CD14-positive monocyte (primary cell): ENCODE data around the gene EEA1. TPM values are rescaled to one million over a fixed set of nuclear protein-coding genes. Genes with fewer than 3 reads are reported as not detected.
A peak's percentile ranks its signal among the peaks of the same experiment; 100 is the strongest.

ENCODE experiments used
- DNase-seq, 3 donors: peaks; one replicate each; pipeline ENCODE4 v3.0.0-alpha.2; 2011 to 2022
- H2AFZ ChIP-seq: 2 replicates; pipeline ENCODE4 v1.6.0; 2012; ENCODE audit warnings: mild to moderate bottlenecking, low read depth, low read length, inconsistent platforms; ENCODE audit not compliant: insufficient read depth, poor library complexity, severe bottlenecking
- H3K27ac ChIP-seq, 2 donors: 1 replicate in 1 of 2; 2 replicates in 1 of 2; pipeline ENCODE4 v1.5.1; 2012 to 2013; ENCODE audit warnings: low read length in 2 of 2, control low read depth in 1 of 2, inconsistent platforms in 1 of 2, low read depth in 1 of 2, mild to moderate bottlenecking in 1 of 2
- H3K27me3 ChIP-seq, 2 donors: one replicate each; pipeline versions ENCODE4 v1.6.0 to v1.6.1; 2011 to 2013; ENCODE audit warnings: low read length in 2 of 2; ENCODE audit not compliant: control insufficient read depth in 2 of 2, insufficient read depth in 2 of 2
- H3K36me3 ChIP-seq, 2 donors: replicated peaks in 1 of 2; 1 replicate in 1 of 2; 2 replicates in 1 of 2; pipeline versions ENCODE4 v1.5.1 to v1.6.1; 2012 to 2013; ENCODE audit warnings: low read length in 2 of 2, control low read depth in 1 of 2, inconsistent platforms in 1 of 2, mild to moderate bottlenecking in 1 of 2; ENCODE audit not compliant: insufficient read depth in 2 of 2, control insufficient read depth in 1 of 2
- H3K4me1 ChIP-seq, 2 donors: 1 replicate in 1 of 2; 2 replicates in 1 of 2; pipeline versions ENCODE4 v1.5.1 to v1.6.1; 2012 to 2013; ENCODE audit warnings: low read length in 2 of 2, control low read depth in 1 of 2, inconsistent platforms in 1 of 2, mild to moderate bottlenecking in 1 of 2, moderate library complexity in 1 of 2; ENCODE audit not compliant: insufficient read depth in 2 of 2, control insufficient read depth in 1 of 2
- H3K4me2 ChIP-seq: replicated peaks from 2 replicates; pipeline ENCODE3; 2012; ENCODE audit warnings: low read length, moderate library complexity, mild to moderate bottlenecking; ENCODE audit not compliant: poor library complexity, severe bottlenecking; ENCODE audit errors: extremely low read depth
- H3K4me3 ChIP-seq, 3 experiments: fragments of 200-600 bp in 1 of 3; sonication (generic) in 1 of 3; replicated peaks in 1 of 3; 1 replicate in 2 of 3; 2 replicates in 1 of 3; pipeline ENCODE4 v1.5.1; 2011 to 2013; ENCODE audit warnings: low read length in 3 of 3, mild to moderate bottlenecking in 3 of 3, control low read depth in 2 of 3, low read depth in 2 of 3, inconsistent platforms in 1 of 3, moderate library complexity in 1 of 3
- H3K79me2 ChIP-seq: 2 replicates; pipeline ENCODE4 v1.6.0; 2012; ENCODE audit warnings: mild to moderate bottlenecking, control low read depth, inconsistent platforms, low read length, moderate library complexity; ENCODE audit not compliant: insufficient read depth
- H3K9ac ChIP-seq: 2 replicates; pipeline ENCODE4 v1.6.0; 2017; ENCODE audit warnings: low read length, mild to moderate bottlenecking; ENCODE audit not compliant: insufficient read depth, poor library complexity, severe bottlenecking
- H3K9me3 ChIP-seq, 2 donors: replicated peaks in 1 of 2; 1 replicate in 1 of 2; 2 replicates in 1 of 2; pipeline versions ENCODE4 v1.5.1 to v1.6.1; 2012 to 2013; ENCODE audit warnings: low read length in 2 of 2, control low read depth in 1 of 2; ENCODE audit not compliant: control insufficient read depth in 1 of 2, insufficient read depth in 1 of 2
- H4K20me1 ChIP-seq: 2 replicates; pipeline ENCODE4 v1.6.0; 2012; ENCODE audit warnings: mild to moderate bottlenecking, low read length, control low read depth, moderate library complexity; ENCODE audit not compliant: insufficient read depth
- H3K27ac Mint-ChIP-seq, 7 donors: one replicate each; pipeline ENCODE4 v1.8.0; 2020; ENCODE audit warnings: mild to moderate bottlenecking in 7 of 7, mixed read lengths in 7 of 7, moderate library complexity in 6 of 7, inconsistent platforms in 2 of 7
- H3K27me3 Mint-ChIP-seq, 3 donors: one replicate each; pipeline ENCODE4 v1.8.0; 2021 to 2022; ENCODE audit warnings: low read depth in 3 of 3, mild to moderate bottlenecking in 3 of 3, mixed read lengths in 3 of 3, moderate library complexity in 3 of 3, inconsistent platforms in 1 of 3
- H3K36me3 Mint-ChIP-seq, 2 donors: one replicate each; pipeline ENCODE4 v1.8.0; 2020; ENCODE audit warnings: mixed read lengths in 2 of 2, inconsistent platforms in 1 of 2, mild to moderate bottlenecking in 1 of 2
- H3K4me1 Mint-ChIP-seq: one replicate; pipeline ENCODE4 v1.8.0; 2020; ENCODE audit warnings: mild to moderate bottlenecking, mixed read lengths
- H3K4me3 Mint-ChIP-seq, 2 donors: one replicate each; pipeline ENCODE4 v1.8.0; 2020; ENCODE audit warnings: mild to moderate bottlenecking in 2 of 2, mixed read lengths in 2 of 2, moderate library complexity in 1 of 2
- H3K9me3 Mint-ChIP-seq, 7 donors: one replicate each; pipeline ENCODE4 v1.8.0; 2020 to 2022; ENCODE audit warnings: mixed read lengths in 7 of 7, mild to moderate bottlenecking in 6 of 7, moderate library complexity in 6 of 7, inconsistent platforms in 2 of 7
- CTCF ChIP-seq: fragments of 200-600 bp; IDR thresholded peaks from one replicate; pipeline ENCODE4 v1.8.0; 2022; ENCODE audit warnings: antibody characterized with exemption, mild to moderate bottlenecking
- WGBS: methylation state at CpG from one replicate; pipeline ENCODE4 v1.1.5; 2013; ENCODE audit warnings: missing lambda C conversion rate; ENCODE audit not compliant: insufficient coverage; 5-methylcytosine and 5-hydroxymethylcytosine counted together
- intact Hi-C, 2 donors: fragments of 100-400 bp; cut with micrococcal nuclease; formaldehyde crosslinking; loops; one replicate each; pipeline versions ENCODE4 v1.15.0 to v1.15.1; 2023
- polyA plus RNA-seq, 3 donors: library from polyadenylated mRNA; depleted of rRNA in 1 of 3; unstranded in 2 of 3; stranded (reverse) in 1 of 3; fragments of 300-500 nt in 2 of 3; fragments of >200 nt in 1 of 3; fragmentation: Illumina TruSeq in 2 of 3; gene quantifications; 1 replicate in 2 of 3; 2 replicates in 1 of 3; pipeline ENCODE4 v1.2.3, GENCODE V29; 2012 to 2021

The EEA1 gene
- polyA plus RNA-seq, 3 donors = 3.0 to 10.7 (median 3.6) TPM

GRCh38 chr12:92905811-92906554, 23.1 kb downstream of the EEA1 start:
- H3K9me3 Mint-ChIP-seq = peaks cover 0 to 8% (median 4%) of the 10 kb centered on the region in 7 donors
- Histone ChIP-seq H3K27ac (no peak overlapping the region), H3K9ac (no peak overlapping the region)

GRCh38 chr12:92905258-92905810, 23.8 kb downstream of the EEA1 start:
- 96% methylated on average over 8 of the region's 9 CpGs for WGBS
- Histone ChIP-seq H3K79me2 (peaks cover 100% of the 10 kb centered on the region), H3K27me3 (no peaks in the 10 kb centered on the region), H3K4me1 (peaks cover 3 to 7% of the 10 kb centered on the region in 2 donors), H3K9me3 (peaks cover 0 to 4% of the 10 kb centered on the region in 2 donors), H3K36me3 (no peaks in the 10 kb centered on the region), H3K4me3 (no peak overlapping the region), H2AFZ (no peak overlapping the region), H3K9ac (no peak overlapping the region), H4K20me1 (peaks cover 12% of the 10 kb centered on the region), H3K27ac (no peak overlapping the region), H3K4me2 (no peak overlapping the region)
- no peak overlapping the region for H3K27ac Mint-ChIP-seq
- intact Hi-C loops = no loop called here
- no peak for TF ChIP-seq CTCF
- H3K4me1 Mint-ChIP-seq = peaks cover 27% of the 10 kb centered on the region
- no peak for DNase-seq
- H3K27me3 Mint-ChIP-seq = peaks cover 0 to 1% (median 0%) of the 10 kb centered on the region in 3 donors
- no peak overlapping the region for H3K4me3 Mint-ChIP-seq
- peaks cover 0 to 8% (median 4%) of the 10 kb centered on the region in 7 donors for H3K9me3 Mint-ChIP-seq
- peaks cover 0 to 10% of the 10 kb centered on the region in 2 donors for H3K36me3 Mint-ChIP-seq

More at GRCh38 chr12:92905811-92906554, 23.1 kb downstream of the EEA1 start:
- H3K9me3 ChIP-seq = peaks cover 0 to 4% of the 10 kb centered on the region in 2 donors
- no peak overlapping the region for H3K4me2 ChIP-seq
- H3K27me3 Mint-ChIP-seq = peaks cover 0 to 1% (median 0%) of the 10 kb centered on the region in 3 donors
- H3K4me1 ChIP-seq = peaks cover 6 to 13% of the 10 kb centered on the region in 2 donors
- no peak for DNase-seq
- H3K36me3 Mint-ChIP-seq = peaks cover 0 to 10% of the 10 kb centered on the region in 2 donors
- peaks cover 100% of the 10 kb centered on the region for H3K79me2 ChIP-seq
- peaks cover 33% of the 10 kb centered on the region for H3K4me1 Mint-ChIP-seq
- no peaks in the 10 kb centered on the region for H3K27me3 ChIP-seq
- H3K4me3 Mint-ChIP-seq = no peak overlapping the region
- peak overlapping the region in 2 of 7 donors; percentile 16 to 25 for H3K27ac Mint-ChIP-seq
- no peak for TF ChIP-seq CTCF
- WGBS = 74% methylated on average over 3 of the region's 7 CpGs
- peaks cover 12% of the 10 kb centered on the region for H4K20me1 ChIP-seq
- H3K36me3 ChIP-seq = no peaks in the 10 kb centered on the region
- H3K4me3 ChIP-seq = no peak overlapping the region
- H2AFZ ChIP-seq = no peak overlapping the region
- intact Hi-C loops = no loop called here
